ENCODE results near the gene DPP10.

The DPP10 gene

DNA sequence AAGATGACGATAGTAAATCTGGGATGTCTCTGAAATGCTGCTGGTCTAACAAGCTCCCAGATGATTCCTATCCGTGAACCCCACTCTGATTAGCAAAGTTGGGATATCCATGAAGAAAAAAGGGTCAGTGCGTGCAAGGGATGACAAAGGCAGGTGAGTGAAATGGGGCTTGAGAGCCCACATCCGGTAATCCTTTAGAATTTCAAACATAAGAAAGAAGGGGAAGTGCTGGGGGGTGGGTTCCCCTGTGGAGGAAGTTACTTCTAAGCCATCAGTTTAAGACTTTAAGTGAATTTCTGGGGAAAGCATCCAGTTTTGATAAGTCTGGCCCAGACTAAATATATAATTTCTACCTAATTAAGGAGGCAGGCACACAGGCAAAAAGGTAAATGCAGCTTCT, 209.5 kb downstream of the DPP10 start:
- Histone ChIP-seq H3K18ac (ENCODE audit: low read length) (no peak overlapping the region), H3K23ac (ENCODE audit: low read length) (no peak overlapping the region), H4K8ac (ENCODE audit: low read depth, low read length) (no peak overlapping the region), H4K12ac (ENCODE audit: low read depth, low read length) (no peak overlapping the region), H3K14ac (ENCODE audit: low read length) (no peak overlapping the region), H3K4ac (ENCODE audit: low read depth, low read length) (no peak overlapping the region), H3K79me2 (ENCODE audit: control insufficient read depth, insufficient read depth, low read length, poor library complexity) (no peaks in the 10 kb centered on the region), H3K9me3 (ENCODE audit: insufficient read depth, low read depth, low read length) (no peaks in the 10 kb centered on the region), H3K36me3 (ENCODE audit: control insufficient read depth in 1 of 2, insufficient read depth in 2 of 2, low read length in 2 of 2) (no peaks in the 10 kb centered on the region), H3K4me3 (ENCODE audit: low read depth, low read length) (no peak overlapping the region), H3K4me1 (ENCODE audit: control insufficient read depth in 1 of 2, insufficient read depth in 2 of 2, low read length in 2 of 2) (no peaks in the 10 kb centered on the region), H4K91ac (ENCODE audit: low read depth, low read length) (no peak overlapping the region), H3K4me2 (ENCODE audit: low read length) (no peak overlapping the region), H3K79me1 (ENCODE audit: low read length) (no peaks in the 10 kb centered on the region), H2AK5ac (ENCODE audit: low read length) (no peak overlapping the region), H3K27ac (ENCODE audit: low read depth, low read length) (no peak overlapping the region), H2BK5ac (ENCODE audit: low read depth, low read length, poor library complexity) (no peak overlapping the region), H2BK12ac (ENCODE audit: low read length) (no peak overlapping the region), H3K27me3 (ENCODE audit: insufficient read depth, low read length) (no peaks in the 10 kb centered on the region), H2AFZ (ENCODE audit: insufficient read depth, low read length, poor library complexity) (no peak overlapping the region), H2BK120ac (ENCODE audit: insufficient read depth, low read length, poor library complexity) (no peak overlapping the region), H3K9ac (ENCODE audit: low read length) (no peak overlapping the region)
- no peak for DNase-seq
- WGBS (ENCODE audit: extremely low coverage, insufficient coverage, insufficient read length): no CpG with 5 or more reads among the region's 4 CpGs

DNA sequence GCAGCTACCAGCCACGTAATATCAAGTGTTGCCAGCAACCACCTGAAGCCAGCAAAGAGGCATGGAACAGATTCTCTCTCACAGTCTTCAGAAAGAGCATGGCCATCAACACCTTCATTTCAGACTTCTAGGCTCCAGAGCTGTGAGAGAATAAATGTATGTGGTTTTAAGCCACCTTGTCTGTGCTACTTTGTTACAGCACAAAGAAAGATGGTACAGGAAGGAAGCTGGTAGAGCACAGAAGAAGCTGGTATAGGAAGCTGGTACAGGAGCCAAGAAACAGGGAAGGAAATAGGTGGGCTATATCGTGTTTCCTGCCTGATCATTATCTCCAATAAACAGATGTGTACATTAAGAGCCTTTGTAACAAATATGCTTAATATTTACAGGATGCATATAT, 217.4 kb downstream of the DPP10 start:
- H3K4me1 ChIP-seq (ENCODE audit: control insufficient read depth in 1 of 2, insufficient read depth in 2 of 2, low read length in 2 of 2): no peaks in the 10 kb centered on the region
- H4K8ac ChIP-seq (ENCODE audit: low read depth, low read length): no peak overlapping the region
- no peak overlapping the region for H2AFZ ChIP-seq (ENCODE audit: insufficient read depth, low read length, poor library complexity)
- no peak overlapping the region for H2AK5ac ChIP-seq (ENCODE audit: low read length)
- no peak overlapping the region for H2BK5ac ChIP-seq (ENCODE audit: low read depth, low read length, poor library complexity)
- no peak overlapping the region for H2BK120ac ChIP-seq (ENCODE audit: insufficient read depth, low read length, poor library complexity)
- H3K14ac ChIP-seq (ENCODE audit: low read length): no peak overlapping the region
- no peak overlapping the region for H3K4me3 ChIP-seq (ENCODE audit: low read depth, low read length)
- no peak for DNase-seq
- no peak overlapping the region for H2BK12ac ChIP-seq (ENCODE audit: low read length)
- H4K12ac ChIP-seq (ENCODE audit: low read depth, low read length): no peak overlapping the region
- H3K23ac ChIP-seq (ENCODE audit: low read length): no peak overlapping the region
- no peak overlapping the region for H3K27ac ChIP-seq (ENCODE audit: low read depth, low read length)
- no peaks in the 10 kb centered on the region for H3K27me3 ChIP-seq (ENCODE audit: insufficient read depth, low read length)
- no peak overlapping the region for H3K18ac ChIP-seq (ENCODE audit: low read length)
- no peaks in the 10 kb centered on the region for H3K79me2 ChIP-seq (ENCODE audit: control insufficient read depth, insufficient read depth, low read length, poor library complexity)
- no peak overlapping the region for H3K4me2 ChIP-seq (ENCODE audit: low read length)
- WGBS (ENCODE audit: extremely low coverage, insufficient coverage, insufficient read length): no CpG with 5 or more reads among the region's 2 CpGs
- no peaks in the 10 kb centered on the region for H3K9me3 ChIP-seq (ENCODE audit: insufficient read depth, low read depth, low read length)
- no peaks in the 10 kb centered on the region for H3K79me1 ChIP-seq (ENCODE audit: low read length)
- H4K91ac ChIP-seq (ENCODE audit: low read depth, low read length): no peak overlapping the region
- no peak overlapping the region for H3K9ac ChIP-seq (ENCODE audit: low read length)
- H3K4ac ChIP-seq (ENCODE audit: low read depth, low read length): no peak overlapping the region
- no peaks in the 10 kb centered on the region for H3K36me3 ChIP-seq (ENCODE audit: control insufficient read depth in 1 of 2, insufficient read depth in 2 of 2, low read length in 2 of 2)

DNA sequence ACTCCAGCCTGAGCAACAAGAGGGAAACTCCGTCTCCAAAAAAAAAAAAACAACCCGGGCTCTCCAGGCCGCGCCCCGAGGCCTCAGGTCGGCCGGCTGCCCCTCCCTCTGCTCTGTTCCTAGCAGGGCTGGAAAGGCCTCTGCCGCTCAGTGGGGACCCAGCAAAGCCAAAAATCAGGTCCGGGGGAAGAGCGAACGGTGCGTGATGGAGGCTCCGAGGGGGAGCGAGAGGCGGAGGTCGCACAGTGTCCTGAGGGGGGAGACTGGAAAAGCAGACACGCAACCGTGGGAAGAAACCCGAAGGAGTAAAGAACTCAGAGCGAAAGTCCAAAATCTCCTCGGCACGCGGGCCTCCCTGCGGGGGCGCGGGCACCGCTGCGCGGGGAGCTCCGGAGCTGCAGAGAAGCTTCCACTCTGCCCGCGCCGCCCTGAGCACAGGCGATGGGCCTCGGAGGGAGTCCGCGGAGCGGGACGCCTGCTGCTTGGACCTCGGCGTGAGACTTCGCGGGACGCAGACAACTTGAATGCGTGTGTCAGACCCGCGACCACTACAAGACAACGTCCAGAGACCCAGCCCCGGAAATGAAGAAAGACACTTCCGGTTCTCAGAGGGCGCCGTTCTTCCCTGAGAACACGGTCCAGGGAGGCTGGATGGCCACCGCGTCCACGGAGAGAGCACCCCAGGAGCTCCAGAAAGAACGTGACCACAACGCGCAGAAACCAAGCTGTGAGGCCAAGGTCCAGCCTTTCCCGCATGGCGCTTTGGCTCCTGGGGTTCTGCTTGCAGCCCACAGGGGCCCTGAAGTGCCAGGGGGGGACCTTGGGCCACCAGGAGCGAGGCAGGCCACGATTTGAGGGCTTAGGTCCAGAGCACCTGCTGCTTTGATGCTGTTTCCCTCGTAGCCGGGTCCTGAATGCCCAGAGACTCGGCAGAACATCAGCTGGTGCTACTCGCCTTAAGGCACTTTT, 219.8 kb downstream of the DPP10 start:
- Histone ChIP-seq H2BK12ac (ENCODE audit: low read length) (no peak overlapping the region), H3K9ac (ENCODE audit: low read length) (no peak overlapping the region), H3K4ac (ENCODE audit: low read depth, low read length) (no peak overlapping the region), H3K14ac (ENCODE audit: low read length) (no peak overlapping the region), H3K79me2 (ENCODE audit: control insufficient read depth, insufficient read depth, low read length, poor library complexity) (no peaks in the 10 kb centered on the region), H3K27me3 (ENCODE audit: insufficient read depth, low read length) (no peaks in the 10 kb centered on the region), H3K79me1 (ENCODE audit: low read length) (no peaks in the 10 kb centered on the region), H3K9me3 (ENCODE audit: insufficient read depth, low read depth, low read length) (no peaks in the 10 kb centered on the region), H3K27ac (ENCODE audit: low read depth, low read length) (no peak overlapping the region), H4K8ac (ENCODE audit: low read depth, low read length) (peak overlapping the region; percentile 55), H3K4me3 (ENCODE audit: low read depth, low read length) (peak overlapping the region; percentile 64), H3K23ac (ENCODE audit: low read length) (no peak overlapping the region), H3K4me1 (ENCODE audit: control insufficient read depth in 1 of 2, insufficient read depth in 2 of 2, low read length in 2 of 2) (no peaks in the 10 kb centered on the region), H3K36me3 (ENCODE audit: control insufficient read depth in 1 of 2, insufficient read depth in 2 of 2, low read length in 2 of 2) (no peaks in the 10 kb centered on the region), H2BK120ac (ENCODE audit: insufficient read depth, low read length, poor library complexity) (no peak overlapping the region), H4K12ac (ENCODE audit: low read depth, low read length) (no peak overlapping the region), H3K4me2 (ENCODE audit: low read length) (peak overlapping the region; percentile 45), H4K91ac (ENCODE audit: low read depth, low read length) (no peak overlapping the region), H2AFZ (ENCODE audit: insufficient read depth, low read length, poor library complexity) (peak overlapping the region; percentile 52), H3K18ac (ENCODE audit: low read length) (no peak overlapping the region), H2BK5ac (ENCODE audit: low read depth, low read length, poor library complexity) (no peak overlapping the region), H2AK5ac (ENCODE audit: low read length) (no peak overlapping the region)
- no CpG with 5 or more reads among the region's 67 CpGs for WGBS (ENCODE audit: extremely low coverage, insufficient coverage, insufficient read length)
- DNase-seq: no peak

DNA sequence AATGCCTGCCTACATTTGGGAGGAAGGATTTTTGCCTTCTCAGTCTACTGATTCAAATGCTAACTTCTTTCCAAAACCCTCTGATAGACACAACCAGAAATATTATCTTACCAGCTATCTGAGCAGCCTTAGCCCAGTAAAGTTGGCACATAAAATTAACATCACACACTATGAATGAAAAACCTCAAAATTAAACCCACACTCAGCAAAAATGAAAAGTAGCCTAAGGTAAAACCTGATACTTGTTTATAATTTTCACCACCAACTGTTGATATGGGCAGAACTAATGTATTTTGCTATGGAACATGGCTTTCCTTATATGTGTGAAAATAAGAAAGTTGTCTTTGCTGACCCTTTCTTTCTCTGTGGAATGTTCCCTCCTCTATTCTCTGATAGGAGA, 226.0 kb downstream of the DPP10 start:
- Histone ChIP-seq H2BK5ac (ENCODE audit: low read depth, low read length, poor library complexity) (no peak overlapping the region), H3K9me3 (ENCODE audit: insufficient read depth, low read depth, low read length) (no peaks in the 10 kb centered on the region), H3K27me3 (ENCODE audit: insufficient read depth, low read length) (no peaks in the 10 kb centered on the region), H3K4me1 (ENCODE audit: control insufficient read depth in 1 of 2, insufficient read depth in 2 of 2, low read length in 2 of 2) (no peaks in the 10 kb centered on the region), H3K36me3 (ENCODE audit: control insufficient read depth in 1 of 2, insufficient read depth in 2 of 2, low read length in 2 of 2) (no peaks in the 10 kb centered on the region), H3K4me3 (ENCODE audit: low read depth, low read length) (no peak overlapping the region), H3K9ac (ENCODE audit: low read length) (no peak overlapping the region), H4K12ac (ENCODE audit: low read depth, low read length) (no peak overlapping the region), H3K79me2 (ENCODE audit: control insufficient read depth, insufficient read depth, low read length, poor library complexity) (no peaks in the 10 kb centered on the region), H2AFZ (ENCODE audit: insufficient read depth, low read length, poor library complexity) (no peak overlapping the region), H3K4ac (ENCODE audit: low read depth, low read length) (no peak overlapping the region), H2BK12ac (ENCODE audit: low read length) (no peak overlapping the region), H4K8ac (ENCODE audit: low read depth, low read length) (no peak overlapping the region), H2AK5ac (ENCODE audit: low read length) (no peak overlapping the region), H3K18ac (ENCODE audit: low read length) (no peak overlapping the region), H3K14ac (ENCODE audit: low read length) (no peak overlapping the region), H3K4me2 (ENCODE audit: low read length) (no peak overlapping the region), H3K27ac (ENCODE audit: low read depth, low read length) (no peak overlapping the region), H4K91ac (ENCODE audit: low read depth, low read length) (no peak overlapping the region), H2BK120ac (ENCODE audit: insufficient read depth, low read length, poor library complexity) (no peak overlapping the region), H3K23ac (ENCODE audit: low read length) (no peak overlapping the region), H3K79me1 (ENCODE audit: low read length) (no peaks in the 10 kb centered on the region)
- no peak for DNase-seq
